ENCODE data around the gene HECTD2. TPM values are rescaled to one million over a fixed set of nuclear protein-coding genes. Genes with fewer than 3 reads are reported as not detected.
"Not testable (repeated sequence)": the region's sequence is repeated elsewhere in the genome, so short reads cannot be mapped to it uniquely, and the experiment has no call there.

The HECTD2 gene
- total and polyA plus RNA-seq, 9 of the 15 experiments (the other 6 are each of a cell fraction or from before 2014, with no cell fraction given): 1.3 to 5.9 (median 3.9) TPM

- H3K9me3 ChIP-seq (replicated peaks; ENCODE audit: control insufficient read depth, insufficient read depth, low read depth, low read length); DNase-seq (ENCODE audit: extremely low read depth in 1 of 4, low spot score in 3 of 4); BruUV-seq (replicated peaks); H3K4me3 ChIP-seq; H2AFZ ChIP-seq (ENCODE audit: low read depth, low read length); POLR2A ChIA-PET; ATAC-seq; H3K9me1 ChIP-seq (ENCODE audit: control insufficient read depth, insufficient read depth, low read length); H3K4me2 ChIP-seq (ENCODE audit: insufficient read depth, low read length); H4K20me1 ChIP-seq (replicated peaks; ENCODE audit: control insufficient read depth, insufficient read depth, low read length); intact Hi-C loops (cut with micrococcal nuclease); H3K9ac ChIP-seq (ENCODE audit: insufficient read depth in 1 of 2, low read depth in 2 of 2, low read length in 2 of 2); H3K27ac ChIP-seq (ENCODE audit: extremely low read depth, low read depth, low read length); H3K79me2 ChIP-seq (ENCODE audit: control insufficient read depth, insufficient read depth, low read length); H3K27me3 ChIP-seq (ENCODE audit: control insufficient read depth in 2 of 2, insufficient read depth in 2 of 2, low read length in 2 of 2); H3K36me3 ChIP-seq (ENCODE audit: control insufficient read depth, insufficient read depth, low read length); H3K4me1 ChIP-seq (replicated peaks in 1 of 2; ENCODE audit: control insufficient read depth in 2 of 2, insufficient read depth in 2 of 2, low read length in 2 of 2); in situ Hi-C loops (cut with MboI); FAIRE-seq: not testable (repeated sequence)
- WGBS (ENCODE audit: insufficient coverage, low coverage, missing lambda C conversion rate): 0% methylated on average over 2 of the region's 3 CpGs
- CTCF ChIA-PET (ENCODE audit: low intra/inter-chr PET ratio): interaction anchor here (1.2 to 2.1 kb wide), 3 partner anchors 20 to 246 kb away, joined by 4 to 9 read pairs (median 4); partner anchors contain the start of gene HECTD2
Observed at GRCh38 chr10:91390513-91390825, 19.7 kb upstream of the HECTD2 start.

GRCh38 chr10:91391920-91392319 lies 18.2 kb upstream of the HECTD2 start:
- Histone ChIP-seq H3K4me1 (replicated peaks in 1 of 2; ENCODE audit: control insufficient read depth in 2 of 2, insufficient read depth in 2 of 2, low read length in 2 of 2) (no peaks in the 10 kb centered on the region), H3K9me3 (replicated peaks; ENCODE audit: control insufficient read depth, insufficient read depth, low read depth, low read length) (no peaks in the 10 kb centered on the region), H3K36me3 (ENCODE audit: control insufficient read depth, insufficient read depth, low read length) (no peaks in the 10 kb centered on the region), H3K9me1 (ENCODE audit: control insufficient read depth, insufficient read depth, low read length) (no peaks in the 10 kb centered on the region), H3K27me3 (ENCODE audit: control insufficient read depth in 2 of 2, insufficient read depth in 2 of 2, low read length in 2 of 2) (no peaks in the 10 kb centered on the region; a peak in 1 of 5 replicates), H3K27ac (ENCODE audit: extremely low read depth, low read depth, low read length) (no peak overlapping the region), H3K79me2 (ENCODE audit: control insufficient read depth, insufficient read depth, low read length) (no peaks in the 10 kb centered on the region), H3K9ac (ENCODE audit: insufficient read depth in 1 of 2, low read depth in 2 of 2, low read length in 2 of 2) (no peak overlapping the region), H3K4me2 (ENCODE audit: insufficient read depth, low read length) (no peak overlapping the region), H4K20me1 (replicated peaks; ENCODE audit: control insufficient read depth, insufficient read depth, low read length) (no peaks in the 10 kb centered on the region), H2AFZ (ENCODE audit: low read depth, low read length) (no peak overlapping the region), H3K4me3 (no peak overlapping the region)
- no TSS peak for BruUV-seq (replicated peaks)
- no peak for ATAC-seq
- in situ Hi-C loops (cut with MboI): no loop called here
- no peak for FAIRE-seq
- ChIA-PET CTCF (ENCODE audit: low intra/inter-chr PET ratio) (no interaction called here), POLR2A (no interaction called here)
- intact Hi-C loops (cut with micrococcal nuclease): no loop called here
- WGBS (ENCODE audit: insufficient coverage, low coverage, missing lambda C conversion rate): 0% methylated on average over 1 of the region's 1 CpG
- no peak for DNase-seq (ENCODE audit: extremely low read depth in 1 of 4, low spot score in 3 of 4)
- TF ChIP-seq BRCA1 (IDR thresholded peaks at IDR 0.05) (no peak), BRCA1 (CRISPR knock-in tag; IDR thresholded peaks at IDR 0.05) (no peak), POLR2AphosphoS5 (IDR thresholded peaks at IDR 0.05; ENCODE audit: control insufficient read depth, insufficient read depth, low read depth, low read length) (no peak), USF2 (CRISPR knock-in tag; IDR thresholded peaks at IDR 0.05) (no peak), RREB1 (CRISPR knock-in tag; IDR thresholded peaks at IDR 0.05) (no peak), MED1 (CRISPR knock-in tag; IDR thresholded peaks at IDR 0.05; ENCODE audit: borderline replicate concordance) (no peak), E2F5 (CRISPR knock-in tag; IDR thresholded peaks at IDR 0.05) (no peak), CCNT2 (IDR thresholded peaks at IDR 0.05; ENCODE audit: borderline replicate concordance, extremely low read depth, insufficient read length, low read depth, low read length) (no peak), CBX5 (IDR thresholded peaks at IDR 0.05; ENCODE audit: borderline replicate concordance, low read depth) (no peak)

Measured in K562 (cell line).